Ascending aorta (tissue), 2 donors: ENCODE data around the gene HNRNPA1L2. TPM values are rescaled to one million over a fixed set of nuclear protein-coding genes. Genes with fewer than 3 reads are reported as not detected.
"Not testable (repeated sequence)": the region's sequence is repeated elsewhere in the genome, so short reads cannot be mapped to it uniquely, and the experiment has no call there.

Experiments used
- DNase-seq, 2 donors: peaks; one replicate each; pipeline ENCODE4 v3.0.0-alpha.2; 2019; ENCODE audit warnings: low spot score in 2 of 2
- H3K27ac ChIP-seq, 2 donors: fragments of 200-600 bp; sonication (generic); one replicate each; pipeline ENCODE4 v1.5.1; 2016 to 2017; ENCODE audit warnings: mild to moderate bottlenecking in 1 of 2
- H3K27me3 ChIP-seq: fragments of 200-600 bp; sonication (generic); one replicate; pipeline ENCODE4 v1.5.1; 2017
- H3K36me3 ChIP-seq, 2 donors: fragments of 200-600 bp; sonication (generic); one replicate each; pipeline ENCODE4 v1.5.1; 2016
- H3K4me1 ChIP-seq, 2 donors: fragments of 200-600 bp; sonication (generic); one replicate each; pipeline ENCODE4 v1.5.1; 2016 to 2017; ENCODE audit warnings: mild to moderate bottlenecking in 1 of 2
- H3K4me3 ChIP-seq, 2 donors: fragments of 200-600 bp; sonication (generic); one replicate each; pipeline ENCODE4 v1.5.1; 2016 to 2017; ENCODE audit warnings: mild to moderate bottlenecking in 1 of 2
- H3K9me3 ChIP-seq, 2 donors: fragments of 200-600 bp; sonication (generic); one replicate each; pipeline ENCODE4 v1.5.1; 2016
- intact Hi-C: fragments of 100-400 bp; cut with DNase I; formaldehyde crosslinking; loops from one replicate; pipeline ENCODE4 v1.15.1; 2023
- total RNA-seq: library from RNA; depleted of rRNA; stranded (reverse); fragments of >200 nt; gene quantifications from one replicate; pipeline ENCODE4 v1.1.0, GENCODE V29; 2016
- TF ChIP-seq, protein P1 (sequence below), 3 experiments: fragments of 200-600 bp in 2 of 3; fragments of 450-650 bp in 1 of 3; sonication (generic) in 2 of 3; IDR thresholded peaks; one replicate each; pipeline ENCODE4 v1.5.1; 2016 to 2019; ENCODE audit warnings: antibody characterized with exemption in 3 of 3, mild to moderate bottlenecking in 1 of 3, moderate library complexity in 1 of 3

Gene HNRNPA1L2
- total RNA-seq, 1 donor from 2014 or later: 0.32 TPM

DNA sequence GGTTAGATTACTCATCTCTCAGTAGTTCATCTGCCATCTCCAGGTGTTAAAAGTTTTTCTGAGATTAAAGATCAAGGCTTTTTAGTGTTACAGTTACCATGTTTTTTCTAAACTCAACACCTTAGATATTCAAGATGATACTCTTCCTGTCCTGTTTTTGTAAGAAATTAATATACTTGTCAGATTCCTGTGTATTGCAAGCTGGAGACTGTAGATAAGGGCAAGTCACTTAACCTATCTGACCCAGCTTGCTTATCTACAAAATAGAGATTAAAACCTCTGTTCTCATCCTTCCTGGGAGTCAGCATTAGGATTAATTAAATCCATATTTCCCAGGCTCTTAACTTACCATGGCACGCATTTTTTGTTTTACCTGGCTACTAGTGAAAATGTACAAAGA, 35.6 kb downstream of the HNRNPA1L2 start:
- Histone ChIP-seq H3K27ac (no peak overlapping the region), H3K36me3 (peaks cover 11 to 44% of the 10 kb centered on the region in 2 donors), H3K4me3 (no peak overlapping the region), H3K4me1 (no peaks in the 10 kb centered on the region), H3K9me3 (no peaks in the 10 kb centered on the region), H3K27me3 (no peaks in the 10 kb centered on the region)
- TF ChIP-seq, protein P1, sequence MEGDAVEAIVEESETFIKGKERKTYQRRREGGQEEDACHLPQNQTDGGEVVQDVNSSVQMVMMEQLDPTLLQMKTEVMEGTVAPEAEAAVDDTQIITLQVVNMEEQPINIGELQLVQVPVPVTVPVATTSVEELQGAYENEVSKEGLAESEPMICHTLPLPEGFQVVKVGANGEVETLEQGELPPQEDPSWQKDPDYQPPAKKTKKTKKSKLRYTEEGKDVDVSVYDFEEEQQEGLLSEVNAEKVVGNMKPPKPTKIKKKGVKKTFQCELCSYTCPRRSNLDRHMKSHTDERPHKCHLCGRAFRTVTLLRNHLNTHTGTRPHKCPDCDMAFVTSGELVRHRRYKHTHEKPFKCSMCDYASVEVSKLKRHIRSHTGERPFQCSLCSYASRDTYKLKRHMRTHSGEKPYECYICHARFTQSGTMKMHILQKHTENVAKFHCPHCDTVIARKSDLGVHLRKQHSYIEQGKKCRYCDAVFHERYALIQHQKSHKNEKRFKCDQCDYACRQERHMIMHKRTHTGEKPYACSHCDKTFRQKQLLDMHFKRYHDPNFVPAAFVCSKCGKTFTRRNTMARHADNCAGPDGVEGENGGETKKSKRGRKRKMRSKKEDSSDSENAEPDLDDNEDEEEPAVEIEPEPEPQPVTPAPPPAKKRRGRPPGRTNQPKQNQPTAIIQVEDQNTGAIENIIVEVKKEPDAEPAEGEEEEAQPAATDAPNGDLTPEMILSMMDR (IDR thresholded peaks at IDR 0.05): no peak
- intact Hi-C loops: no loop called here
- no peak for DNase-seq

GRCh38 chr13:52685806-52686205, 43.6 kb downstream of the HNRNPA1L2 start:
- H3K4me1 ChIP-seq, H3K27ac ChIP-seq, intact Hi-C loops, H3K4me3 ChIP-seq, H3K27me3 ChIP-seq, H3K9me3 ChIP-seq, DNase-seq: not testable (repeated sequence)
- H3K36me3 ChIP-seq: peaks cover 36 to 79% of the 10 kb centered on the region in 2 donors

DNA sequence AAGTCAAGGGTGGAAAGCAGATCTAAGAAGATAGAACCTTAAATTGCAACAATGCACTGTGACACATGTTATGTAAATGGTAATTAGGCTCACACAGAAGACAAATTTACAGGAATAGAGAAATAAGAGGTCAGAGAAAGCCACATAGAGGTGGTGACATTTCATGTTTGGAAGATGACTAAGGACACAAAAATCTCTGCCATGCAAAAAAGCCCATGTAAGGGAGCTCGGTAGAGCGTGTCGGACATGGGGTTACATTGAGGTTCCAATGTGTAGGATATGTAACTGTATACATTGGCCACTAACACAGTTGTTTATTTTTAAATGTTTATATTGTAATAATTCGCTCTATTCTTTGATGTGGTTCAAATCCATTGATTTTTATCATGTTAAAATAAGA, 44.1 kb downstream of the HNRNPA1L2 start:
- Histone ChIP-seq H3K36me3 (peaks cover 37 to 80% of the 10 kb centered on the region in 2 donors), H3K27me3 (no peaks in the 10 kb centered on the region), H3K27ac (no peak overlapping the region), H3K4me1 (no peaks in the 10 kb centered on the region), H3K9me3 (no peaks in the 10 kb centered on the region), H3K4me3 (no peak overlapping the region)
- DNase-seq: no peak
- intact Hi-C loops: no loop called here
- TF ChIP-seq, protein P1 (IDR thresholded peaks at IDR 0.05): no peak

Other genes with a start within 250 kb of the HNRNPA1L2 start
- 27.4 TPM for gene THSD1, start 236.3 kb upstream of the HNRNPA1L2 start, total RNA-seq
- gene VPS36, start 191.8 kb upstream of the HNRNPA1L2 start, total RNA-seq: 69.3 TPM
- 1.2 TPM for gene CKAP2, start 187.0 kb upstream of the HNRNPA1L2 start, total RNA-seq
- 8.8 TPM for gene SUGT1, start 10.4 kb downstream of the HNRNPA1L2 start, total RNA-seq
- not detected for gene CNMD, start 97.4 kb downstream of the HNRNPA1L2 start, total RNA-seq
- not detected for gene PCDH8, start 206.2 kb downstream of the HNRNPA1L2 start, total RNA-seq